ENCODE results near the gene PCED1B.

DNA sequence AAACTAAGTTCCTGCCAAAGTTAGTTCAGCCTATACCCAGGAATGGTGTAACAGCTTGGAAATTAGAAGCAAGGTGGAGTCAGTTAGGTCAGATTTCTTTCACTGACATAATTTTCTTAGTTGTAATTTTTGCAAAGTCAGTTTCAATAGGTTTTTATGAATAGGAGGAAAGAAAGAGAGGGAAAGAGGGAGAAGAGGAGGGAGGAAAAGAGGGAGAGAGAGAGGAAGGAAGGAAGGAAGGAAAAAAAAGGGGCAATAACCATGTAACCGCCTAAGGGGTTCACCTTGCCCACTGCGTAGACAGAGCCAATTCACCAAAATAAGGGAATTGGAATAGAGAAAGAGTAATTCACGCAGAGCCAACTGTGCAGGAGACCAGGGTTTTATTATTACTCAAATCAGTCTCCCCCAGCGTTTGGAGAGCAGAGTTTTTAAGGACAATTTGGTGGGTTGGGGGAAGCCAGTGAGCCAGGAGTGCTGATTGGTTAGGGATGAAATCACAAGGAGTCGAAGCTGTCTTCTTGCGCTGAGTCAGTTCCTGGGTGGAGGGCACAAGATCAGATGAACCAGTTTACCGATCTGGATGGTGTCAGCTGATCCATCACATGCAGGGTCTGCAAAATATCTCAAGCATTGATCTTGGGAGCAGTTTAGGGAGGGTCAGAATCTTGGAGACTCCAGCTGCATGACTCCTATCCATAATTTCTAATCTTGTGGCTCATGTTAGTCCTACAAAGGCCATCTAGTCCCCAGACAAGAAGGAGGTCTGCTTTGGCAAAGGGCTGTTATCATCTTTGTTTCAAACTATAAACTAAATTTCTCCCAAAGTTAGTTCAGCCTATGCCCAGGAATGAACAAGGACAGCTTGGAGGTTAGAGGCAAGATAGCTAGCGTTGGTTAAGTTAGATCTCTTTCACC lies 126.4 kb downstream of the PCED1B start:
- TF ChIP-seq CTCF (IDR thresholded peaks at IDR 0.05), result no peak
- TF ChIP-seq POLR2A (IDR thresholded peaks at IDR 0.05), result no peak
